AG10803 (cell line): ENCODE results near the gene PDE3A.

Experiments used
- DNase-seq: peaks from one replicate; pipeline ENCODE4 v3.0.0; 2010; ENCODE audit warnings: low read depth
- H3K4me3 ChIP-seq: 2 replicates; pipeline ENCODE4 v1.5.1; 2011; ENCODE audit warnings: mild to moderate bottlenecking, low read length, control low read depth
- TF ChIP-seq, protein P1 (sequence below): conservative IDR thresholded peaks from 2 replicates; pipeline ENCODE4 v1.5.1; 2011; ENCODE audit warnings: mild to moderate bottlenecking, low read length, control low read depth, inconsistent platforms

The PDE3A gene

DNA sequence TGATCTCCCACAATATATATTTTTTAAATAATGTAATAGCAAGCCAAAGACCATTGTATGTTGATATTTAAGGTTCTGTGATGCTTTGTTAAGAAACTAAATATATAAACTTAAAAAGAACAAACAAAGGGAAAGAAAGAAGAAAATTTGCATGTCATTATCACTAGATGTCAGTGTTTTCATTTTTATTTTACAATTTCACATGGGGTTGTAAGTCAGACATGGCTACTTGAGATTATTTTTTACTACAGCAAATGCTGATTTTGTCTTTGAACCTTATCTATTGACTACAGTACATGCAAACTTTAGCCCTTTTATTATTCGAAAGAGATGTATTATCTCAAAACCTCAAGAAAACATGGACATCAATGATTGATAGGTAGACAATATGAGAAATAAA, 362.9 kb downstream of the PDE3A start:
- DNase-seq = no peak
- TF ChIP-seq, protein P1, sequence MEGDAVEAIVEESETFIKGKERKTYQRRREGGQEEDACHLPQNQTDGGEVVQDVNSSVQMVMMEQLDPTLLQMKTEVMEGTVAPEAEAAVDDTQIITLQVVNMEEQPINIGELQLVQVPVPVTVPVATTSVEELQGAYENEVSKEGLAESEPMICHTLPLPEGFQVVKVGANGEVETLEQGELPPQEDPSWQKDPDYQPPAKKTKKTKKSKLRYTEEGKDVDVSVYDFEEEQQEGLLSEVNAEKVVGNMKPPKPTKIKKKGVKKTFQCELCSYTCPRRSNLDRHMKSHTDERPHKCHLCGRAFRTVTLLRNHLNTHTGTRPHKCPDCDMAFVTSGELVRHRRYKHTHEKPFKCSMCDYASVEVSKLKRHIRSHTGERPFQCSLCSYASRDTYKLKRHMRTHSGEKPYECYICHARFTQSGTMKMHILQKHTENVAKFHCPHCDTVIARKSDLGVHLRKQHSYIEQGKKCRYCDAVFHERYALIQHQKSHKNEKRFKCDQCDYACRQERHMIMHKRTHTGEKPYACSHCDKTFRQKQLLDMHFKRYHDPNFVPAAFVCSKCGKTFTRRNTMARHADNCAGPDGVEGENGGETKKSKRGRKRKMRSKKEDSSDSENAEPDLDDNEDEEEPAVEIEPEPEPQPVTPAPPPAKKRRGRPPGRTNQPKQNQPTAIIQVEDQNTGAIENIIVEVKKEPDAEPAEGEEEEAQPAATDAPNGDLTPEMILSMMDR = no peak
- H3K4me3 ChIP-seq = no peak overlapping the region
